Raji (cell line): ENCODE measurements around the gene CBFA2T2.

Experiments
- POLR2A ChIP-seq: IDR thresholded peaks from 2 replicates; pipeline ENCODE4 v1.6.1; 2011; ENCODE audit warnings: low read depth, low read length, control low read depth; ENCODE audit not compliant: insufficient read depth

The CBFA2T2 gene

GRCh38 chr20:33679758-33680485 lies 190.0 kb downstream of the CBFA2T2 start:
- peak; percentile 39; the same call in 1 of the 2 replicates for TF ChIP-seq POLR2A

GRCh38 chr20:33680686-33681085 lies 190.8 kb downstream of the CBFA2T2 start:
- TF ChIP-seq POLR2A = no peak

DNA sequence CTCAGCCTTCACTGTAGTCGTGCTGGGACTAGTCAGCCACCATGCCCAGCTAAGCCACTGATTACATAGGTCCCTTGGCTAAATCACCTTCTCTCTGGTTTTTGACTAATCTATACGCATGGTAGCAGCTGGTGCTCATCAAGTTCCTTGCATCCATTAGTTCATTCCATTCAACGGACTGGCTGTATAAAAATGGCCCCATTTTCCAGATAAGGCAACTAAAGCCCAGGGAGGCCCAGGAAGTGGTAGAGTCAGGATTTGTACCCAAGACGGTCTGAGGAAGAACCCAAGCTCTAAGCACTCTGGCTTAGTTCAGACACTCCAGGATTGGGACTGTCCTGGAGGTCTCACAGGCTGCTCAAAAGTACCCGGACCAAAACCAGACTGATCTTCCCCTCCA lies 191.4 kb downstream of the CBFA2T2 start:
- no peak for TF ChIP-seq POLR2A

GRCh38 chr20:33681728-33682353 lies 191.9 kb downstream of the CBFA2T2 start:
- TF ChIP-seq POLR2A = no peak

DNA sequence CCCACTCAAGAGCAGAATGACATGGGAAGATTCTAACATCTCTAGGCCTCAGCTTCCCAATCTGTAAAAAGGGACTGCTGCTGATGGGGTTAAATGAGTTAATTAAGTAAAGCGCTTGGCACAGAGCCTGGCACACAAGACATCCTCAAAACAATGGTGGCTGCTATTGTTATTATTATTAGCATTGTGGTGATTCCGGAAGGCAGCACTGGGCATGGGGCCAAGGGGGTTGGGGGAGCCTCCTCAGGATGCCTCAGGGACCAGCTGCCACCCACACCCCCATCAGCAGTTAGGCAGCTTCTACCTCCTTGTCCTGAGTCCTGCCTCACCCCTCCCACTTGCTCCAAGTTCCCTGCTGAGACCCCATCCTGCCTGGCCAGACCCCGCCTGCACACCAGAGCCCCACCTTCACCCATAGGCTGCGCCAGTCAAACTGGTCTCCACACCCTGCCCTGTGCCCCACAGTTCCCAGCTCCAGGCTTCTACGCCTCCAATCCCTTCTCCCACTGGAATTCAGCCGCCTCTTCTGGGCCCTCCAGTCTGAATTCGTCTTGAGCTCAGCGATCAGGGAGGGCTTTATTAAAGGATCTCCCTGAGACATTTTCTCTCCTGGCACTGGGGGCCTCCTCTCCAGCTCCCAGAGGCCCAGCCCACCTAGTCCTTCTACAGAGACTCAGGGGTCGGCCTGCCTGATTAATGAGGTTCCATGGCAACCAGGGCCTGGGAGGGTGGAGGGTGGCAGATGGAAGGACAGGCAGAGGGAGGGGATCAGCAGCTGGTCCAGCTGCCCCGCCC lies 194.8 kb downstream of the CBFA2T2 start:
- TF ChIP-seq POLR2A = no peak

DNA sequence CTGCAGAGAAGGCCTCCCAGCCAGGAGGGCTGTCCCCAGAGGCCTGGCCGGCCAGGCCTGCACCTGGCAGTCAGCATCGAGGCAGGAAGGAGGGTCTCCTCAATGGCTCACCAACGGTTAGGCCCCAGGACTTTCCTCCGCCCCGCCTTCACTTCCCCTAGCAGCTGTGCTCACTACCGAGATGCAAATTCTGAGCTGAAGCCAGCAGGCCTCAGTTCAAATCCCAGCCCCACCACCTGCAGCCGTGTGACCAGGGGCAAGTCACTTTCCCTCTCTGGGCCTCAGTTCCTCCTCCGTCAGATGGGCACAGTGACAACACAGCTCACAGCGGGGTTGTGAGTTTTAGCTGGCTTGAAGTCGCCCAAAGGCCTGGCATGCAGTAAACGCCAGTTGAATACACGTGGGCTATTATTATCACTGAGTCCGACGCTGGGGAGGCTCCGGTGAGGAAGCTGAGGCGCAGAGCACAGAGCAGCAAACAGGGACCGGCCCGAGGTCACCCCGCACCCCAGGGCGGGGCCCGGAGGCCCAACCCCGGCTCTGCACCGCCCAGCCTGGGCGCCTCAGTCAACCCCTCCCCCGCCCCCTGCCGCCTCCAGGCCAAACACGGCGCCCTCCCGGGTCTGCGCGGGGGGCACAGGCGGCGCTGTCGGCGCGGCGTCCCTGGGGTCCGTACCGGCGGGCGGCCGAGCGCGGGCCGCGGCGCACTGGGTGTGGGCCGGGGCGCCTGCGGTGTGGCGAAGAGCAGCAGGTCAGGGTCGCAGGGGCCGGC lies 195.6 kb downstream of the CBFA2T2 start:
- TF ChIP-seq POLR2A = peak; percentile 90

GRCh38 chr20:33686100-33686983 lies 196.4 kb downstream of the CBFA2T2 start, which contains the start of gene E2F1:
E2F1 (minus strand) TSS chr20:33686385; CDS start chr20:33686264, 121 bp downstream.
- TF ChIP-seq POLR2A = peak; percentile 62

GRCh38 chr20:33686984-33687366 lies 197.1 kb downstream of the CBFA2T2 start:
- TF ChIP-seq POLR2A = no peak

DNA sequence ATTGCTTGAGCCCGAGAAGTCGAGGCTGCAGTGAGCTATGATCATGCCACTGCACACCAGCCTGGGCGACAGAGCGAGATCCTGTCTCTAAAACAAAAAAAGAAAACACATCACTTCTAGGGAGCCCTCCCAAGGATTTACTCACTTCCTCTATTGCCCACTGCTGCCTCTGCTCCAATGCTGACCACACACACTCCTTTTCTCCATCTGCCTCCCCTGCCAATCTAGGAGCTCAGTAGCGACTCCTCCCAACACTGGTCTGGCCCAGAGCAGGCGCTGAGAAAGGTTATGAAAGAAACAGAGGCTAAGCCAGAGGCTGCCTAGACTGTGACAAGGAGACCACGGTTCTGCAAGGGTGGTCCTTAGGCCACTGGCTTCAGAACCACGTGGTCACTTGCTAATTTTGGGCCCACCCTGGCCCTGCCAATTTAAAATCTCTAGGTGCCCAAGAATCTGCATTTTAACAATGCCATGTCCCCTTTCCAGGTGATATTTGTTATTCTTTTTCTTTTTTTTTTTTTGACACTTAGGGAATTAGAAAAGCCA lies 197.5 kb downstream of the CBFA2T2 start:
- no peak for TF ChIP-seq POLR2A

- no peak for TF ChIP-seq POLR2A
These were observed 198.4 kb downstream of the CBFA2T2 start for GRCh38 chr20:33687993-33688937.

- no peak for TF ChIP-seq POLR2A
These were observed 199.1 kb downstream of the CBFA2T2 start for GRCh38 chr20:33688938-33689424.

- no peak for TF ChIP-seq POLR2A
These were observed 199.6 kb downstream of the CBFA2T2 start for GRCh38 chr20:33689493-33689892.
